ENCODE results near the gene FIBIN. TPM values are rescaled to one million over a fixed set of nuclear protein-coding genes. Genes with fewer than 3 reads are reported as not detected.

Gene FIBIN
- total RNA-seq, 1 experiment from 2014 or later = not detected

DNA sequence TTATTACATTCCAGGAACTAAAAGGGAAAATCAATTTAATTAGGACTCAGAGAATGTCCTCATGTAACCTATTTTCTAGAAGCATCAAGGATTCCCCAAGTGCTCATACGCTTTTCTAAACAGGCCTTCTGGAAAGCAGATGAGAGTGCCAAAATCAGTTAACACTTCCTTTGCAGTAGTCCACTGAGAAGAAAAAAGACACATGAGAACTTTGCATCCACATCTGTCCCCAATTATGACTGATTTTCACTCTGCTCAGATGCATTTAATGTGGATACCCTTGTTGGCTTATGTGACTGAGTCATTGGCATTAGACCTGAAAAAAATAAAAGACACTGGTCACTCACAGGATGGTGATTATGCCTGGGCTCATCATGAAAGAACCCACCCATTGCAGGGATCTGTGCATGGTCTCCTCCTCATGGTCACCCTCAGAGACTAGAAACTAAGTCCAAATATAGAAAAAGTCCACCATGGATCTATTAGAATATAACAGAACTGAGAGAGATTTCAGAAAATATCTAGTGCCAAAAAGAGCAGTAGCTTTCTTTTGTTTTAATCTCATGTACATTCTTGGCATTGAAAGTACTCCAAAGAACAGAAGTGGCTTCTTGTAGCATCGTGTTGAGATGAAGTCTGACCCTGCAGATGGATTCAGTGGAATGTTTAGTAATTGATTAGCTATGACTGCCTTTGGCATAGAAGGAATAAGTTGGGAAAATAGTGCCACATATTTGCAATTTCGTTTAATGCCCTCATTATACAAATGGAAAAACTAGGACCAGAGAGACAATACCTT lies 48.8 kb upstream of the FIBIN start:
- no peak overlapping the region for H2AFZ ChIP-seq (ENCODE audit: low read depth, low read length, poor library complexity, severe bottlenecking)
- no peak overlapping the region for H3K27ac ChIP-seq (ENCODE audit: low read depth, low read length)
- H3K79me2 ChIP-seq (ENCODE audit: insufficient read depth, low read length) = no peaks in the 10 kb centered on the region
- no peak for DNase-seq (ENCODE audit: low read depth, low spot score)
- ChIA-PET RAD21 (ENCODE audit: low non-redundant PET in 1 of 2, low total read pairs in 2 of 2, uncharacterized antibody in 2 of 2, unreplicated experiment in 2 of 2) (no interaction called here), CTCF (no interaction called here), POLR2A (no interaction called here)
- no peaks in the 10 kb centered on the region for H3K4me1 ChIP-seq (ENCODE audit: control insufficient read depth in 1 of 2, insufficient read depth in 2 of 2, low read length in 2 of 2)
- H3K4me2 ChIP-seq (ENCODE audit: low read length) = no peak overlapping the region
- intact Hi-C loops (cut with micrococcal nuclease) = no loop called here
- no TSS peak for BruUV-seq (replicated peaks)
- H3K9me3 ChIP-seq (ENCODE audit: control insufficient read depth in 1 of 2, insufficient read depth in 1 of 2, low read depth in 1 of 2, low read length in 2 of 2) = 0 out of 4 replicates have a peak, but pooled peaks cover 0 to 5% of the 10 kb centered on the region in 2 experiments
- H3K9ac ChIP-seq (ENCODE audit: low read length) = no peak overlapping the region
- H3K9me2 ChIP-seq (ENCODE audit: insufficient read depth) = no peaks in the 10 kb centered on the region
- TF ChIP-seq YY1 (IDR thresholded peaks at IDR 0.05; ENCODE audit: extremely low read depth, insufficient replicate concordance, low read depth, low read length) = no peak
- no peak for TF ChIP-seq ELF1 (IDR thresholded peaks at IDR 0.05; ENCODE audit: borderline replicate concordance, low read depth)
- no peaks in the 10 kb centered on the region for H4K20me1 ChIP-seq (ENCODE audit: insufficient read depth)
- H3K27me3 ChIP-seq (ENCODE audit: insufficient read depth, low read length) = no peaks in the 10 kb centered on the region
- H3K36me3 ChIP-seq (ENCODE audit: control insufficient read depth in 1 of 2, insufficient read depth in 2 of 2, low read length in 2 of 2) = no peaks in the 10 kb centered on the region
- ATAC-seq = no peak
- H3K4me3 ChIP-seq (replicated peaks in 1 of 2; ENCODE audit: low read depth in 1 of 2, low read length in 2 of 2) = no peak overlapping the region

DNA sequence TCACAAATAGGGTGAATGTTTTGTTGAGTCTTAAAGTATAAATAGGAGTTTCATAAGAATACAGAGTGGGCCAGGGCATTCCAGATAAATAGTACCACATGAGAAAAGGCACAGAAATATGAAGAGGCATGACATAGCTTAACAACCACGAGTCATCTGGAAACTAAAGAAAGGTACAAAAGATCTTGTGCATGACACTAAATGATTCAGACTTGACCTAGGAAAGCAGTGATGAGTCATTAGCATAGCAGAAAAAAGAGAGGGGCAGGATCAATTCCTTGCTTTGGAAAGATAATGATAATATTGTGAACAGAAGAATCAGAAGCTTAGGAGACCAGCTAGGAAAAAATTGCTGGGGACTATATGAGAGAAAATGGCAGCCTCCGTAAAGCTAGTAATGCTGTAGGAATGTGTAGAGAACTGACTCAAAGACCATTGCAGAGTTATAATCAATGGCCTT lies 47.6 kb upstream of the FIBIN start:
- Histone ChIP-seq H3K9ac (ENCODE audit: low read length) (no peak overlapping the region), H3K36me3 (ENCODE audit: control insufficient read depth in 1 of 2, insufficient read depth in 2 of 2, low read length in 2 of 2) (no peaks in the 10 kb centered on the region), H3K4me3 (replicated peaks in 1 of 2; ENCODE audit: low read depth in 1 of 2, low read length in 2 of 2) (no peak overlapping the region), H4K20me1 (ENCODE audit: insufficient read depth) (no peaks in the 10 kb centered on the region), H3K27me3 (ENCODE audit: insufficient read depth, low read length) (no peaks in the 10 kb centered on the region), H3K4me2 (ENCODE audit: low read length) (no peak overlapping the region), H3K9me2 (ENCODE audit: insufficient read depth) (no peaks in the 10 kb centered on the region), H2AFZ (ENCODE audit: low read depth, low read length, poor library complexity, severe bottlenecking) (no peak overlapping the region), H3K9me3 (ENCODE audit: control insufficient read depth in 1 of 2, insufficient read depth in 1 of 2, low read depth in 1 of 2, low read length in 2 of 2) (peaks cover 0 to 9% of the 10 kb centered on the region in 2 experiments; a peak in 1 of 4 replicates), H3K4me1 (ENCODE audit: control insufficient read depth in 1 of 2, insufficient read depth in 2 of 2, low read length in 2 of 2) (no peaks in the 10 kb centered on the region), H3K27ac (ENCODE audit: low read depth, low read length) (no peak overlapping the region), H3K79me2 (ENCODE audit: insufficient read depth, low read length) (no peaks in the 10 kb centered on the region)
- BruUV-seq (replicated peaks) = no TSS peak
- CTCF ChIA-PET = no interaction called here
- DNase-seq (ENCODE audit: low read depth, low spot score) (no peak), ATAC-seq (no peak)
- POLR2A ChIA-PET = no interaction called here
- RAD21 ChIA-PET (ENCODE audit: low non-redundant PET in 1 of 2, low total read pairs in 2 of 2, uncharacterized antibody in 2 of 2, unreplicated experiment in 2 of 2) = no interaction called here
- intact Hi-C loops (cut with micrococcal nuclease) = no loop called here
- TF ChIP-seq RAD21 (IDR thresholded peaks at IDR 0.05; ENCODE audit: low read depth) (no peak), ELF1 (IDR thresholded peaks at IDR 0.05; ENCODE audit: borderline replicate concordance, low read depth) (no peak), SP1 (IDR thresholded peaks at IDR 0.05; ENCODE audit: low read depth) (no peak), MAX (IDR thresholded peaks at IDR 0.05) (no peak), CBX3 (IDR thresholded peaks at IDR 0.05; ENCODE audit: low read depth) (no peak), YY1 (IDR thresholded peaks at IDR 0.05; ENCODE audit: extremely low read depth, insufficient replicate concordance, low read depth, low read length) (no peak), SRF (IDR thresholded peaks at IDR 0.05; ENCODE audit: low read depth) (no peak), SIN3A (IDR thresholded peaks at IDR 0.05; ENCODE audit: low read depth) (no peak), EGR1 (IDR thresholded peaks at IDR 0.05; ENCODE audit: low read depth) (no peak), ZFX (IDR thresholded peaks at IDR 0.05) (no peak), POLR2A (IDR thresholded peaks at IDR 0.05; ENCODE audit: borderline replicate concordance, extremely low read depth, insufficient read depth, insufficient read length) (no peak), EZH2 (IDR thresholded peaks at IDR 0.05) (no peak)
- TF ChIP-seq, protein P1, sequence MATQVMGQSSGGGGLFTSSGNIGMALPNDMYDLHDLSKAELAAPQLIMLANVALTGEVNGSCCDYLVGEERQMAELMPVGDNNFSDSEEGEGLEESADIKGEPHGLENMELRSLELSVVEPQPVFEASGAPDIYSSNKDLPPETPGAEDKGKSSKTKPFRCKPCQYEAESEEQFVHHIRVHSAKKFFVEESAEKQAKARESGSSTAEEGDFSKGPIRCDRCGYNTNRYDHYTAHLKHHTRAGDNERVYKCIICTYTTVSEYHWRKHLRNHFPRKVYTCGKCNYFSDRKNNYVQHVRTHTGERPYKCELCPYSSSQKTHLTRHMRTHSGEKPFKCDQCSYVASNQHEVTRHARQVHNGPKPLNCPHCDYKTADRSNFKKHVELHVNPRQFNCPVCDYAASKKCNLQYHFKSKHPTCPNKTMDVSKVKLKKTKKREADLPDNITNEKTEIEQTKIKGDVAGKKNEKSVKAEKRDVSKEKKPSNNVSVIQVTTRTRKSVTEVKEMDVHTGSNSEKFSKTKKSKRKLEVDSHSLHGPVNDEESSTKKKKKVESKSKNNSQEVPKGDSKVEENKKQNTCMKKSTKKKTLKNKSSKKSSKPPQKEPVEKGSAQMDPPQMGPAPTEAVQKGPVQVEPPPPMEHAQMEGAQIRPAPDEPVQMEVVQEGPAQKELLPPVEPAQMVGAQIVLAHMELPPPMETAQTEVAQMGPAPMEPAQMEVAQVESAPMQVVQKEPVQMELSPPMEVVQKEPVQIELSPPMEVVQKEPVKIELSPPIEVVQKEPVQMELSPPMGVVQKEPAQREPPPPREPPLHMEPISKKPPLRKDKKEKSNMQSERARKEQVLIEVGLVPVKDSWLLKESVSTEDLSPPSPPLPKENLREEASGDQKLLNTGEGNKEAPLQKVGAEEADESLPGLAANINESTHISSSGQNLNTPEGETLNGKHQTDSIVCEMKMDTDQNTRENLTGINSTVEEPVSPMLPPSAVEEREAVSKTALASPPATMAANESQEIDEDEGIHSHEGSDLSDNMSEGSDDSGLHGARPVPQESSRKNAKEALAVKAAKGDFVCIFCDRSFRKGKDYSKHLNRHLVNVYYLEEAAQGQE (IDR thresholded peaks at IDR 0.05; ENCODE audit: low read depth) = no peak
- TF ChIP-seq, protein P2, sequence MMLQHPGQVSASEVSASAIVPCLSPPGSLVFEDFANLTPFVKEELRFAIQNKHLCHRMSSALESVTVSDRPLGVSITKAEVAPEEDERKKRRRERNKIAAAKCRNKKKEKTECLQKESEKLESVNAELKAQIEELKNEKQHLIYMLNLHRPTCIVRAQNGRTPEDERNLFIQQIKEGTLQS (IDR thresholded peaks at IDR 0.05) = no peak
- TF ChIP-seq, protein P3, sequence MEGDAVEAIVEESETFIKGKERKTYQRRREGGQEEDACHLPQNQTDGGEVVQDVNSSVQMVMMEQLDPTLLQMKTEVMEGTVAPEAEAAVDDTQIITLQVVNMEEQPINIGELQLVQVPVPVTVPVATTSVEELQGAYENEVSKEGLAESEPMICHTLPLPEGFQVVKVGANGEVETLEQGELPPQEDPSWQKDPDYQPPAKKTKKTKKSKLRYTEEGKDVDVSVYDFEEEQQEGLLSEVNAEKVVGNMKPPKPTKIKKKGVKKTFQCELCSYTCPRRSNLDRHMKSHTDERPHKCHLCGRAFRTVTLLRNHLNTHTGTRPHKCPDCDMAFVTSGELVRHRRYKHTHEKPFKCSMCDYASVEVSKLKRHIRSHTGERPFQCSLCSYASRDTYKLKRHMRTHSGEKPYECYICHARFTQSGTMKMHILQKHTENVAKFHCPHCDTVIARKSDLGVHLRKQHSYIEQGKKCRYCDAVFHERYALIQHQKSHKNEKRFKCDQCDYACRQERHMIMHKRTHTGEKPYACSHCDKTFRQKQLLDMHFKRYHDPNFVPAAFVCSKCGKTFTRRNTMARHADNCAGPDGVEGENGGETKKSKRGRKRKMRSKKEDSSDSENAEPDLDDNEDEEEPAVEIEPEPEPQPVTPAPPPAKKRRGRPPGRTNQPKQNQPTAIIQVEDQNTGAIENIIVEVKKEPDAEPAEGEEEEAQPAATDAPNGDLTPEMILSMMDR (IDR thresholded peaks at IDR 0.05 in 2 of 3, conservative IDR thresholded peaks at IDR 0.05 in 1 of 3; ENCODE audit: borderline replicate concordance in 1 of 3, insufficient read depth in 1 of 3, low read depth in 2 of 3, low read length in 2 of 3) = no peak
